ENCODE data around the gene CDK5RAP2. TPM values are rescaled to one million over a fixed set of nuclear protein-coding genes. Genes with fewer than 3 reads are reported as not detected.
A peak's percentile ranks its signal among the peaks of the same experiment; 100 is the strongest.

Gene CDK5RAP2
- polyA plus RNA-seq, 4 donors, result 42.8 to 69.2 (median 61.7) TPM

DNA sequence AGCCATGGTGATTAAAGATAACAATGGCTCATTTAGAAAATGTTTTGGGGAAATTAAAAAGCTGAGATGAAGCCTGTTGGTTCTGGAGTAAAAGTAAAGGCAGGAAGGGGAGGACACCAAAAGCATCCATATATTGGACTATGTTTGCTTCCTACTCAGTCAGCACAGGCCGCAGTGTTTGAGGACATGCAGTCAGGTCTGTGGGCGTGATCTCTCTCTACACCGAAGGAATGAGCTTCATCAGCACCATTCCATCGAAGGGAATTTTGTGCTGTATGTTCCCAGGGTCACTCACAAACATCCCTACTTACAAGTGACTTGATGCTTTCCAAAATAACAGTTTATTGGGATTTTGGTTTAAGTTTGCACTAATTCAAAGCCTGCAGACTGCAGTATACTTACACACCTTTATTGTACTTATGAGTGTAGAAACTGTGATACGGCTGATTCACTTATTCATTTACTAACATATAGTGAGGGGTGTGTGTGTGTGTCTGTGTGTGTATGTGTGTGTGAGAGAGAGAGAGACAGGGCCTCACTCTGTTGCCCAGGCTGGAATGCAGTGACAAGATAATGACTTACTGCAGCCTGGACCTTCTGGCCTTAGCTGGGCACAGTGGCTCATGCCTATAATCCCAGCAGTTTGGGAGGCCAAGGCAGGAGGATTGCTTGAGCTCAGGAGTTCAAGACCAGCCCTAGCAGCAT lies 13.4 kb upstream of the CDK5RAP2 start:
- peak in 1 of 4 donors; percentile 14 for DNase-seq (ENCODE audit: low read depth in 4 of 4, low spot score in 3 of 4)

DNA sequence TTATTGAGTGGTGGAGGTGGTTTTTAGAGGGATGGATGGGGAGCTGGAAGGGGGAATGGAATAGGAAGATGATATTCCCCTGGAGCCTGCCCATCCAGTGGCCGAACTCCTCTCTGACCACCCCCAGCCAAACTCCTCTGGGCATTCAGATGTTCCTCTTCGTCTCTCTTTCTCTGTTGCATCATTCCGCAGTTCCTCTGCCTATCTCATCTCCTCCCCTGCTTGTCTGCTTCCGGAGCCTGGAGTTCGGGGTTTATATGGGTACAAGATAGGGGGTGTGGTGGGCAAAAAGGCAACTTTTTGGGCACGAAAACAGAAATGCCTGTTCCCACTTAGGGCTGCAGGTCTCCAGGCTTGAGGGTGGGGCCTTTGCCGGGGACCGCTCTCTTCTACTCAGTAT lies 12.2 kb upstream of the CDK5RAP2 start:
- DNase-seq (ENCODE audit: low read depth in 4 of 4, low spot score in 3 of 4), result no peak

DNA sequence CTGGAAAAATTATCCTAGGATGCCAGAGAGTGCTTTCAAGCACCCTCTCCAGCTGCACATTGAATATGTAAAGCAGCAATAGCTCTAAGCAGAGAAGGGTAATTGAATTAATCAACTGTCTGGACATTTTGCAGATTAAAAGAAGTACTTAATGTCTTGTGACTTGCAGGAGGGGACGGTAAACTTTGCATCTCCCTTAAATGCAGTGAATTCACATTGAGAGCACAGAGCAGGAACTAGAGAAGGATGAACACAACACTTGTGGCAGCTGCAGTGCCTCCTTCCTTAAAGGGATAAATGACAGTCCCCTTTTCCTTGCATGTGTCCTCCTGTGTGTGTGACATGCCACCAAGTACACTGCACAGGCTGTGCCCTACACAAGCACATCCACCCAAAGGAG lies 7.4 kb upstream of the CDK5RAP2 start:
- DNase-seq (ENCODE audit: low read depth in 4 of 4, low spot score in 3 of 4), result no peak

DNA sequence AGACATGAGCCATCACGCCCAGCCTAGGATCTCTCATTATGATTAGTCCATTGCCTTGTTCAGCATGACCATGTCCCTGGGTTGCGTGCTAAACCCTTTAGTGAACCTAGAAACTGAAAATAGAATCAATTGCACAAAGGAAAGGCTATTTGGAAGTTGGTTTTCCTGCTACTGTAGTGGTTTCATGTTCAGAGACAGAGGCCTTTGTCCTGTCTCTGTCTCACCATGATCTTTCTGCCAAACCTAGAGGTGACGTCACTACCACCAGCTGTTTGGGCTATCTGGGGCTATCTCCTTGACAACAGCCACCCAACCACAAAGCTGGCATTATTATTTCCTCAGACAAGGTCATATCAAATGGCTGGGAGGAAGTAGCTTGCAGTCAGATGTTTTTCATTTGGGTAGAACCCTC lies 4.0 kb upstream of the CDK5RAP2 start:
- peak in 1 of 4 donors; percentile 17 for DNase-seq (ENCODE audit: low read depth in 4 of 4, low spot score in 3 of 4)

DNA sequence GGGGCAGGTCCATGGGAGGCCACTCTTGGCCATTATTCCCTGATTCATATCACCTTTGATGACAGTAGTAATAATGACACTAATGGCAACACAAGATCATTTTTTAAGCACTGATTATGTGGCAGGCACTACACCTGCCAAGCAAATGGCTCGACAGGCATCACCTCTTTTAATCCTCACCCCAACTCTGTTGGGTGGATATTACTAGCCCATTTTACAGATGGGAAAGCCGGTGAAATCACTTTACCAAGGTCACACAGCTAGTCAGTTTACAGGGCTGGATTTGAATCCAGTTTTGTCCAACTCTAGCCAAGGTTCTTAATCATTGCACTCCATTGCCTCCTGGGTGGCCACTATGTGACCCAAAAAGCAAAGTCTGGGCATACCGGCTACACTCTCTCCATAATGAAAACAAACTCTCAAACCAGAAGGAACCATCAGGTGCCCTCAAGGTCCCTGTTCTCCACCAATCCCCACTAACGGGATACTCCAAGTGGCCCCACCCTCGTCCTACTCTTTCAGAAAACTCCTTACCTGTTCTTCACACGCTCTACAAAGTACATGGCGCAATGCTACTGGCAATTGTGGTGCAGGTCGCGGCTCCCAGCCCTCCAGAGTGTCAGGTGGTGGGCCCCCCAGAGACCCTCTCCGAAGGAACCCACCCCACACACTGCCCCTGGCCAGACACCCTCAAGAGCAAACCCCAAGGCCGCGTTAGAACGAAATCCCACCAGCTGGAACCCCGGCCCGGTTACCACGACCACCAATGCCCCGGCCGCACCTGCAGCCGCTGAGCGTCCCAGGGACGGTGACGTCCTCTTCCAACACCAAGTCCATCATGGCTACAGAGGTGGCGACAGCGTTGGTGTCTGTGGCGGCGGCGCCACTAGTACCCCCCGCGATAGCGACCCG lies 572 bp downstream of the CDK5RAP2 start:
- DNase-seq (ENCODE audit: low read depth in 4 of 4, low spot score in 3 of 4), result peak in 2 of 4 donors; percentile 6 to 16

DNA sequence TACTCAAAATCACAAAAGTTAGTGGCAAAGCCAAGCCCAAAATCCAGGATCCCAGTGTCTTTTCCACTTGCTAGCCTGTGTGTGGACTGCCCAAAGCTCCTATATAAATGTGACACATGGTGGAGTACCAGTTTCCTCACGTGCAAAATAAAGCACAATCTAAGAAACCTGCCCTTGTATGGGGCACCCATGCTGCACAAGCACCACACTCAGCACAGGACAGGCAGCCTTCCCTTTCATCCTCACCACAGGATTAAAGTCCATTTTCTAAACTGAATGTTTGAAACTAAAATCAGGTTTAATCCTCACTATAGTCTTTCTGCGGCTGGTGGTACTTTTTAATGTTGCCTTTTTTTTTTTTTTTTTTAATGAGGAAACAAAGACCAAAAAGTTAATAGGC lies 5.5 kb downstream of the CDK5RAP2 start:
- DNase-seq (ENCODE audit: low read depth in 4 of 4, low spot score in 3 of 4), result no peak

DNA sequence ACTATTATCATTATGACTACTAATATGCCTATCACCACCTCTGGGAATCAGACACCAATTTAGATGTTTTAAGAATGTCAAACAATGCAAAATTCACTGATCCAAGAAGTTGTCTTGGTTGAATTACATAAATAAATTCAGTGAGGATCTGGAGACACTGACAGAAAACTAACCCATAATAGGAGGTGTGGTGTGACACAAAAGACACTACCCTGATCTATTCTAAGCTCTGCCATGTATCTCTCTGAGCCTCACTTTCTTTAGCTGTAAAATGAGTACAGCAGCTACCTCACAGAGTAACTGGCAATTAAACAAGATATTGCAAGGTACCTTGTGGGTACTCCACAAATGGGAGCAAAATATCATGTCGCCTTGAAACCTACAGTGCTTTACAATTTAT lies 7.5 kb downstream of the CDK5RAP2 start:
- DNase-seq (ENCODE audit: low read depth in 4 of 4, low spot score in 3 of 4), result no peak

DNA sequence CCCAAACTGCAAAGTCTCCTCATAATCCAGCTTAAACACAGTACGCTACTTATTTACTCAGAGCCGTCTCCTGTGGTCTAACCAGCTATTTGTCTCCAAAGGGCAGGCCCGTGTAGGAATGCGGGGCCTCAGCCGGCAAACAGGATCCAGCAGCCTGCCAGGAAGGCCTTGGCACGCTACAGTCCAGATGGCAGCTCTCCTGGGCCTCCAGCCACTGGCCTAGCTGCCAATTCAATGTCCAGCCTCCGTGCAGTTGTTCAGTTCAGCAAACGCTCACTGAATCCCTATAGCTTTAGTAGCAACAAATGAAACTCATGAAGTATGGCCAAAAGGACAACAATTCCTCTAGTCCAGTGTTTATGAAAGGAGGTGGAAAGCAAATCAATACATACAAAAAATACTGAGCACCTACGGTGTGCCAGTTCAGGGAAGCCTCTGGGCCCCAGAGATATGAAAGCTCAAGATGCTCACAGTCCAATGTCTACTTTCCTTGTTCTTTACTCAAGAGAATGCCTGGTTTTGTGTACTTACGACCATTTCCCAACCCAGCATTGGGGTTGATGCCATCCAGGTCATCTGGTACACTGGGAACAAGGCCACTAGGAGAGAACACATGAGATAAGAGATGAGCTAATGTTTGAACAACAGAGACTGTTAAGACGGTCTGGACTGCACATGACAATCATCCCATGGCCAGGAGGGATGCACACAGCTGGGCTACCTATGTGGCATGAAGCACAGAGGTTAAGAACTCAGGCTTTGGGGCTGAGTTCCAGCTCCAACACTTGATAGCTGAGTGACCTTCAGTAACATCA lies 8.3 kb downstream of the CDK5RAP2 start:
- no peak for DNase-seq (ENCODE audit: low read depth in 4 of 4, low spot score in 3 of 4)

DNA sequence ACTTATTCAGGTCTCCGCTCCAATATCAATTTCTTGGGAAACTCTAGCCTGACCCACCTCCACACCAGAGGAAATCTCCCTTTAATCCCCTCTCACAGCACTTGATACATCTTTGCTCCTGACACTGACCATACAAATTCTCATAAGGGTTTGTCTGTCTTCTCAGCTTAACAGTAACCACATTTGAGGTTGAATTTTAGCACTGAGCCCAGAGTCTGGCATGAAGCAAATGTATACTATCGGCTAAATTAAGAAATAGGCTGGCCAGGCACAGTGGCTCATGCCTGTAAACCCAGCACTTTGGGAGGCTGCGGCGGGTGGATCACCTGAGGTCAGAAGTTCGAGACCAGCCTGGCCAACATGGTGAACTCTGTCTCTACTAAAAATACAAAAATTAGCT lies 9.7 kb downstream of the CDK5RAP2 start:
- DNase-seq (ENCODE audit: low read depth in 4 of 4, low spot score in 3 of 4), result no peak

DNA sequence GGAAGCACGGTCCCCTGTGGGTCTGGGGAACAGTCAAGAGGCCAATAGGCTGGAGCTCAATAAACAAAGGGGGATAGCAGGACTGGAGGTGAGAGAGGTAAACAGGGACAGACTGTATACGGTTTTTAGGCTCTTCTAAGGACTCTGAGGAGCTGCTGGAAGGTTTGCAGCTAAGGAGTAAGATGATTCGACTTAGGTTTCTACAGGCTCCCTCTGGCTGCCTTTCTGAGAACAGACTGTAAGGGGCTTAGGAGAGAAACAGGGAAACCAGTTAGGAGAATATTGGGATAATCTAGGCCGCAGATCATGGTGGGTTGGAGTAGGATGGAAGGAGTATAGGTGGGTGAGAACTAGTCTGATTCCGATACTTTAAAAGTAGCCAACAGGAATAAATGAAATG lies 10.4 kb downstream of the CDK5RAP2 start:
- no peak for DNase-seq (ENCODE audit: low read depth in 4 of 4, low spot score in 3 of 4)

DNA sequence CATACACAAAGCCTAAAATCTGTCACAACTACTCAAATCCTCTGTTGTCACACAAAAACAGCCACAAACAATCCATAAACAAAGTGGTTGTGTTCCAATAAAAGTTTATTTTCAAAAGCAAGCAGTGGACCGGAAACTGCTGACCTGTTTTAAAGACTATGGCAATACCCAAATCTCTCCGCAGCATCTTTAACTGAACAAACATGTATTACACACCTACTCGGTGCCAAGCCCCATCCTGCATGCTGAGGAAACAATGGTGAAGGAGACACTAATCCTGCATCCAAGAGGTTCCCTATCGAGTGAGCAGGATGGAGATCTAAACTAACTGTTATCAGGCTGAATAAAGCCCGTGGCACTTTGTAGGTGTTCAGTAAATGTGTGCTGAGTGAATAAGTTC lies 11.2 kb downstream of the CDK5RAP2 start:
- no peak for DNase-seq (ENCODE audit: low read depth in 4 of 4, low spot score in 3 of 4)

DNA sequence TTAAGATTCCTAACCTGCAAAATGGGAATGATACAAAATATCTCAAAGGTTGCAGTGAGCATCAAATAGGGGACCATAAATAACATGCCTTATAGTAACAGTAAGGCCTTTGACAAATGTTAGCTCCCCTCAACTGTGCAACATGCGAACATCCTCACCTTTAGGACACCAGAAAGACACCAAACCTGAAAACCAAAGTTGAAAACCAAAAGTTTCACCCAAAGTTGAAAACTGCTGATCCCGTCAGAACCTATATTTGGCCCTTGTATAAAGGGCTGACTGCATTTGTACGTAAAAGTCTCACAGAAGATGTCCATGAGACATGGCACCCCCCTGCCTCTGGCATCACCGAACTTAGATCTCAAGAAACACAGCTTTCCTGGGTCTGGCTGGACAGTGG lies 12.1 kb downstream of the CDK5RAP2 start:
- no peak for DNase-seq (ENCODE audit: low read depth in 4 of 4, low spot score in 3 of 4)

DNA sequence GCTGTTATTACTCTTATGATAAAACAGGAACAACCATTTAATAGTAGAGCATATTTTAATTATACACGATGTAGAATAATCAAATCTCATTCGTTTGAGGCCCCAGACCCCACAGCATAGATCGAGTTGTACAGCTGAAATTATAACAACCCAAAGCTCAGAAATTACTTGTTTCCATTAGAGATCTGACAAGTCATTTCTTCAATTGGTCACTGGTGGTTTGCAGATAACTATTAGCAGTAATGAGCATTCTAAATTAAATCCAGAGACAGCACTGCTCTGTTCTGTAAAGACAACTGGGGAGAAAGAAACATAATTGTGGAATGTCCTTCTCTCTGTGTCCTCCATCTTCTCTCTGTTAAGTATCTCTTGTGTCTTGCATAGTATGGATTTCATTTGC lies 12.9 kb downstream of the CDK5RAP2 start:
- no peak for DNase-seq (ENCODE audit: low read depth in 4 of 4, low spot score in 3 of 4)

DNA sequence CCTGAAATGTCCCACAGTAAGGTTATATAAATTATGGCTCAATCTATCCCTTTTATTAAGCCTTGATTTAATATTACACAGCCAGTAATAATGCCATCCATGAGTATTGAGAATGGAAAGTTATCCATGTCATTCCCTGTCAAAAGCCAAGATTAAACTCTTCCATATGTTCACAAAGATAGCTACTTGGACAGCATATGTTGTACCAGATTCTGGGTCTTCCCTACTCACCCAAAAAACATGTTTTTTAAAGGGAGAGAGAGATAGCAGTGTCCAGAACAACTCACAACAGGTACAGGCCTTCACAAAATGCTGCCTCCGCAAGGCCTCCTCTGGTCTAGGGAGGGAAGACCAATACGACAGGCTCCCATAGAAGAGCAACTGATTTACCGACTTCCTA lies 15.4 kb downstream of the CDK5RAP2 start:
- DNase-seq (ENCODE audit: low read depth in 4 of 4, low spot score in 3 of 4), result no peak

DNA sequence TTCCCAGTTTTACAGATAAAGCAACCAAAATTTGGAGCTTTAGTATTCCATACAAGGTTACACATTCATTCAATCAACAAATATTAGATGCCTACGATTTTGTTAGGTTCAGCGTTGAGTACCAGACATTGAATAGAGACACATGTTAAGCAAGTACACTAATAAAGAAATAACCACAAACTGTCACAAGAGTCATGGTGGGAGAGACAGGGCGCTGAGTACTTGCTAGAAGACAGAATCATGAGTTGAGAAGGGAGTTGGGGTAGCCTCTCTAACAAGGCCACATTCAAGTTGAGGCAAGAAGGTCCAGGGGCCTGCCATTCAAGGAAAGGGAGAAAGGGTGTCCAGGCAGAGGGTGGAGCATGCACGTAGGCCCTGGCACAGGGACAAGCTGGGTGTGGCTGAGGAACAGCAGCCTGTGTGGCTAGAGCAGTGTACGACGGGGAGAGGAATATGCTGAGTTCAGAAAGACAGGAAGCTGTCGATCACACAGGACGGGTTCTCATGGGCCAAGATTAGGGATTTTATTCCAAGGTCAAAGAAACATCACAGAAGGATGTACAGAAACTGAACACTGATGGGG lies 17.0 kb downstream of the CDK5RAP2 start:
- DNase-seq (ENCODE audit: low read depth in 4 of 4, low spot score in 3 of 4), result no peak

DNA sequence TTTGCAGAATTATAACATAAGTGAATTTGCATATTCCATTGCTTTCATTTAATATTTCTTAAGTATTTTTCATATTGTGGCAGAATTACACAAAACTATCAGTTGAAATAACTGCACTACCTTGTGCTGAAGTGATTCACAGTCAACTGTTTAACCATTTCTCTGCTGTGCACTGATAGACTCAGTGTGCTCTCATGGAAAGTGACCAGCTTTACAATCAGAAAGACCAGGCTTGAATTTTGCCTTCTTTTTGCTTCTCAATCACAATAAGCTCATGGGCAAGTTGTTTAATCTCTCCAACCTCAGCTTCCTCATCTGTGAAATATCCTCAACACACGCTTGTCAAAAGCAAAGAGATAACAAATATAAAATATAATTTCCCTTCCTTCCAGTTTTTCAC lies 18.3 kb downstream of the CDK5RAP2 start:
- DNase-seq (ENCODE audit: low read depth in 4 of 4, low spot score in 3 of 4), result no peak

DNA sequence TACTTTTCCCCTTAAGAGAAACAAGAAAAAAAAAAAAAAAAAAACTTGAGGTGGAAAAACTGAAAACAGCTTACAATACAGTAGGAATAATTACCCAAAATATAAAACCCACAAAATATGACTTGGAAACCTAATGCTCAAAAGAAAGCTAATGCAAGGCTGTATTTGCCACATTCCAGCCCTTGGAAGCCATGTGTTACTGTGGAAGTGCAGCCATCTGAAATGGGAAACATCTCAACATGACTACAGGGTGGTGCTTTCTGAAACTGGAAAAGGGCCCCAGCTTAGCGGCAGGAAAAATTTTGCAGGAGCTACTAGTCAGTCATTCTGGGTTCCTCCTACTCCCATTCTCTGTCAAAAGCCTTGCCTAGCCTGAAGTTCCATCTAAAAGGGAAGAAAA lies 20.4 kb downstream of the CDK5RAP2 start:
- DNase-seq (ENCODE audit: low read depth in 4 of 4, low spot score in 3 of 4), result no peak

DNA sequence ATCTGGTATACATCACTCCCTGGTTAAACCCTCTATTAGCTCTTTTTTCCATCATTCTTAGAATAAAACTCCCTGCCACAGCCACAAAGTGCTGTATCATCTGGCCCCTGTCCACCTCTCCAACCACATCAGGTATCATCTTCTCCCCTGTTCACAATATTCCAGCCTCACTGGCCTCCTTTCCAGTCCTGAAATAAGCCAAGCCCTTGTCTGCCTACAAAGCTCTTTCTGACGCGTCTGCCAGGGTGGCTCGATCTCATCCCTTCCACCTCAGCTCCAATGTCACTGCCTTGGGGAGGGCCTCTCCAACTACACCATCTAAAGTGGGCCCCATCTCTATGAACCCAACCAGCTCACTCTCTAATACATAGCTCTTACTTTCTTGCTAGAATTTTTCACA lies 21.5 kb downstream of the CDK5RAP2 start:
- DNase-seq (ENCODE audit: low read depth in 4 of 4, low spot score in 3 of 4), result no peak

DNA sequence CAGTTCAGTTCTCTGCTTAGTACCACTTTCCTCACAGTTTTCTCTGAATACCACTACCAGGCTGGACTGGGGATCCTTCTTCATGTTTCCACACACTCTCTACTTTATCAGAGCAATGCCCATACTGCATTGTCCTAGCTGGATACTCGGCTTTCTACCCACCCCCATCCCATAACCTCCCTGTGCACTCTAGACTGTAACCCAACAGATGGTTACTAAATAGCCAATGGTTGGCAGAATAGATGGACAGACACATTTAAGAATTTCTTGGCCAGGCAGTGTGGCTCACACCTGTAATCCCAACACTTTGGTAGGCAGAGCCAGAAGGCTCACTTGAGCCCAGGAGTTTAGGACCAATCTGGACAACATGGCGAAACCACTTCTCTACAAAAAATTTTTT lies 22.8 kb downstream of the CDK5RAP2 start:
- DNase-seq (ENCODE audit: low read depth in 4 of 4, low spot score in 3 of 4), result no peak

DNA sequence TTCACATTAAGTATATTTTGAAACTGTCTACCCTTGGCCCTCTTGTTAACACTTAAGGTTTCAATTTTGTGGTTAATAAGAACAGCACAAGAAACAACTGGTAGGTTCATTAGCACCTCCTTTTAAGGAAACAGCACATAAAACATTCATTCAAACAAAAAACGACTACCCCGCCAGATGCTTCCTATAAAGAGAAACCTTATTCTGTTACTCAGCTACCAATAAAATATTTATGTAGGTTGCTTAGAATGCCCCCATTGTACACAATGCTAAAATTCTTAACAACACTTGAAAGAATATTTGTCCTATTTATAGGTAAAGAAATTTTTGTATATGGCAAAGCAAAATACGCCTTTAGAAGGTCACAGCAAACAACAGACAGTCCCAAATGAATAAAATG lies 23.2 kb downstream of the CDK5RAP2 start:
- DNase-seq (ENCODE audit: low read depth in 4 of 4, low spot score in 3 of 4), result no peak

DNA sequence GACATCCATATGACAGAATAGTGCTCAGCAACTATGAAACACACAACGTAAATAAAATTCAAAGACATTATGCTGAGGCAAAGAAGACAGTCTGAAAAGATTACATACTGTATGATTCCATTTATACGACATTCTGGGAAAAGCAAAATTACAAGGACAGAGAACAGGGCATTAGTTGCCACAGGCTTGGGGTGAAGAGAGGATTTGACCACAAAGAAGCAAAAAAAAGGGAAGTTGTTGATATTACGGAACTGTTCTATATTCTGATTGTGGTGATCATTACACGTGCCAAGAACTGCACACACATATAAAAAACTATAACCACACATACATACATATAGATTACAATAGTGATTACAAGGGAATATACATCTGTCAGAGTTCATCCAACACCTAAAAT lies 24.1 kb downstream of the CDK5RAP2 start:
- no peak for DNase-seq (ENCODE audit: low read depth in 4 of 4, low spot score in 3 of 4)

Data from left renal pelvis (tissue), 4 donors.